Stimulated activated CD8-positive, alpha-beta memory T cell treated with anti-CD3 and anti-CD28 coated beads, Interleukin-7, amount 100 ng/mL, for 1 hour (primary cell): ENCODE measurements around the gene RPTOR.
"Not testable (repeated sequence)": the region's sequence is repeated elsewhere in the genome, so short reads cannot be mapped to it uniquely, and the experiment has no call there.

Experiments used
- DNase-seq, 2 donors: peaks; one replicate each; pipeline ENCODE4 v3.0.0-alpha.2; 2020; ENCODE audit warnings: low read depth in 2 of 2

The RPTOR gene

GRCh38 chr17:80512233-80512632, 32.4 kb upstream of the RPTOR start:
- no peak for DNase-seq

- DNase-seq: no peak
Measured at GRCh38 chr17:80513201-80513600, 31.4 kb upstream of the RPTOR start.

GRCh38 chr17:80513892-80514291, 30.7 kb upstream of the RPTOR start:
- DNase-seq: no peak

- no peak for DNase-seq
Measured at GRCh38 chr17:80516171-80516932, 28.3 kb upstream of the RPTOR start.

- no peak for DNase-seq
Measured at GRCh38 chr17:80517641-80518040, 27.0 kb upstream of the RPTOR start.

- DNase-seq: no peak
Measured at GRCh38 chr17:80518392-80518791, 26.2 kb upstream of the RPTOR start.

- no peak for DNase-seq
Measured at GRCh38 chr17:80519091-80519781, 25.4 kb upstream of the RPTOR start.

GRCh38 chr17:80520810-80521455, 23.7 kb upstream of the RPTOR start:
- no peak for DNase-seq

GRCh38 chr17:80523054-80523744, 21.4 kb upstream of the RPTOR start:
- no peak for DNase-seq

- DNase-seq: no peak
Measured at GRCh38 chr17:80523956-80524712, 20.5 kb upstream of the RPTOR start.

- no peak for DNase-seq
Measured at GRCh38 chr17:80526116-80526910, 18.3 kb upstream of the RPTOR start.

GRCh38 chr17:80527016-80527645, 17.5 kb upstream of the RPTOR start:
- DNase-seq: no peak

- no peak for DNase-seq
Measured at GRCh38 chr17:80528536-80528935, 16.1 kb upstream of the RPTOR start.

GRCh38 chr17:80529104-80529903, 15.3 kb upstream of the RPTOR start:
- DNase-seq: no peak

GRCh38 chr17:80529904-80530292, 14.7 kb upstream of the RPTOR start:
- DNase-seq: no peak

GRCh38 chr17:80531400-80531799, 13.2 kb upstream of the RPTOR start:
- DNase-seq: no peak

- DNase-seq: not testable (repeated sequence)
Measured at GRCh38 chr17:80537386-80537785, 7.3 kb upstream of the RPTOR start.

GRCh38 chr17:80538484-80538883, 6.2 kb upstream of the RPTOR start:
- no peak for DNase-seq

GRCh38 chr17:80539022-80539641, 5.5 kb upstream of the RPTOR start:
- no peak for DNase-seq
